Effector CD4-positive, alpha-beta T cell (primary cell): ENCODE results near the gene PLOD3.
"Not testable (repeated sequence)": the region's sequence is repeated elsewhere in the genome, so short reads cannot be mapped to it uniquely, and the experiment has no call there.

Source experiments
- DNase-seq: peaks from one replicate; pipeline ENCODE4 v3.0.0-alpha.2; 2020

The PLOD3 gene

GRCh38 chr7:101210143-101210542 is 7.2 kb downstream of the PLOD3 start:
- DNase-seq, result no peak

- no peak for DNase-seq
Observed at GRCh38 chr7:101208794-101209193, 8.6 kb downstream of the PLOD3 start.

- no peak for DNase-seq
Observed at GRCh38 chr7:101207459-101207858, 9.9 kb downstream of the PLOD3 start.

- DNase-seq, result no peak
Observed at GRCh38 chr7:101206665-101207042, 10.7 kb downstream of the PLOD3 start.

GRCh38 chr7:101205901-101206664 is 11.3 kb downstream of the PLOD3 start:
- no peak for DNase-seq

GRCh38 chr7:101203740-101204738 is 13.3 kb downstream of the PLOD3 start:
- not testable (repeated sequence) for DNase-seq

GRCh38 chr7:101202603-101202918 is 14.8 kb downstream of the PLOD3 start:
- no peak for DNase-seq

- no peak for DNase-seq
Observed at GRCh38 chr7:101201695-101202602, 15.4 kb downstream of the PLOD3 start.

GRCh38 chr7:101200862-101201599 is 16.4 kb downstream of the PLOD3 start, which contains the start of gene MOGAT3:
MOGAT3 (minus strand) TSS chr7:101201036; CDS start chr7:101200854, 182 bp downstream.
- no peak for DNase-seq

GRCh38 chr7:101200504-101200861 is 16.9 kb downstream of the PLOD3 start:
- DNase-seq, result no peak

GRCh38 chr7:101199522-101199921 is 17.9 kb downstream of the PLOD3 start:
- not testable (repeated sequence) for DNase-seq

GRCh38 chr7:101198476-101198875 is 18.9 kb downstream of the PLOD3 start:
- DNase-seq, result no peak

GRCh38 chr7:101197991-101198390 is 19.4 kb downstream of the PLOD3 start:
- DNase-seq, result no peak

GRCh38 chr7:101195884-101196283 is 21.5 kb downstream of the PLOD3 start:
- DNase-seq, result no peak

- DNase-seq, result no peak
Observed at GRCh38 chr7:101189109-101189508, 28.3 kb downstream of the PLOD3 start.

- DNase-seq, result no peak
Observed at GRCh38 chr7:101186844-101187428, 30.4 kb downstream of the PLOD3 start.

GRCh38 chr7:101186194-101186593 is 31.2 kb downstream of the PLOD3 start:
- no peak for DNase-seq

- DNase-seq, result no peak
Observed at GRCh38 chr7:101185258-101185839, 32.0 kb downstream of the PLOD3 start.

- DNase-seq, result no peak
Observed at GRCh38 chr7:101180130-101180755, 37.1 kb downstream of the PLOD3 start, which contains the start of gene NAT16. NAT16 (minus strand) TSS chr7:101180293; CDS start chr7:101174807, 5,486 bp downstream.

- DNase-seq, result no peak
Observed at GRCh38 chr7:101179713-101180112, 37.7 kb downstream of the PLOD3 start.

- DNase-seq, result no peak
Observed at GRCh38 chr7:101179117-101179516, 38.3 kb downstream of the PLOD3 start.
